Transverse colon (tissue), 4 donors: ENCODE measurements around the gene KRT26. TPM values are rescaled to one million over a fixed set of nuclear protein-coding genes. Genes with fewer than 3 reads are reported as not detected.

Source experiments
- DNase-seq: peaks from one replicate; pipeline ENCODE4 v3.0.0-alpha.2; 2019
- H3K27ac ChIP-seq, 4 donors: fragments of 200-600 bp; sonication (generic); 2 replicates each; pipeline ENCODE4 v1.5.1; 2016 to 2018; ENCODE audit warnings: inconsistent platforms in 4 of 4
- H3K27me3 ChIP-seq: fragments of 200-600 bp; sonication (generic); 2 replicates; pipeline ENCODE4 v1.5.1; 2017; ENCODE audit warnings: inconsistent platforms
- H3K36me3 ChIP-seq, 4 donors: fragments of 200-600 bp; sonication (generic); 2 replicates each; pipeline ENCODE4 v1.5.1; 2017 to 2019; ENCODE audit warnings: inconsistent platforms in 4 of 4
- H3K4me1 ChIP-seq, 4 donors: fragments of 200-600 bp; sonication (generic); 2 replicates each; pipeline ENCODE4 v1.5.1; 2017 to 2020; ENCODE audit warnings: inconsistent platforms in 4 of 4
- H3K4me3 ChIP-seq, 4 donors: fragments of 200-600 bp; sonication (generic); 1 replicate in 1 of 4; 2 replicates in 3 of 4; pipeline versions ENCODE4 v1.5.1 to v1.6.1; 2017 to 2019; ENCODE audit warnings: inconsistent platforms in 4 of 4
- H3K9me3 ChIP-seq, 2 donors: fragments of 200-600 bp; sonication (generic); 2 replicates each; pipeline ENCODE4 v1.5.1; 2017 to 2019; ENCODE audit warnings: inconsistent platforms in 2 of 2
- EP300 ChIP-seq: sonication (generic); formaldehyde crosslinking; IDR thresholded peaks from one replicate; pipeline ENCODE4 v1.6.1; 2017; ENCODE audit warnings: antibody characterized with exemption, low read depth
- POLR2A ChIP-seq: fragments of 450-650 bp; IDR thresholded peaks from one replicate; pipeline ENCODE4 v1.6.1; 2016; ENCODE audit warnings: antibody characterized with exemption, mild to moderate bottlenecking, moderate library complexity
- POLR2AphosphoS5 ChIP-seq, 3 donors: sonication (generic); formaldehyde crosslinking; IDR thresholded peaks; one replicate each; pipeline ENCODE4 v1.6.1; 2016; ENCODE audit warnings: antibody characterized with exemption in 3 of 3
- WGBS, 2 donors: methylation state at CpG; one replicate each; pipeline ENCODE4 v1.1.5; 2018; ENCODE audit warnings: low coverage in 1 of 2; 5-methylcytosine and 5-hydroxymethylcytosine counted together
- in situ Hi-C, 4 donors: fragments of 200-750 bp; cut with MboI; loops; one replicate each; pipeline versions ENCODE4 v1.15.0 to v1.15.1; 2017; ENCODE audit warnings: low sequenced_read_pairs in 3 of 4, low pct_ligation_motif_present in 1 of 4, low pct_unique_long_range_greater_than_20kb in 1 of 4
- intact Hi-C: fragments of 100-400 bp; cut with DNase I; formaldehyde crosslinking; loops from one replicate; pipeline ENCODE4 v1.15.1; 2023; ENCODE audit warnings: low total_unique reads
- total RNA-seq, 4 donors: library from RNA; depleted of rRNA; stranded (reverse); fragments of >200 nt; gene quantifications; one replicate each; pipeline ENCODE4 v1.1.0, GENCODE V29; 2016
- TF ChIP-seq, protein P1 (sequence below), 5 experiments: fragments of 200-600 bp in 3 of 5; fragments of 450-650 bp in 2 of 5; sonication (generic) in 3 of 5; IDR thresholded peaks; 1 replicate in 2 of 5; 2 replicates in 3 of 5; pipeline ENCODE4 v1.5.1; 2016 to 2017; ENCODE audit warnings: antibody characterized with exemption in 5 of 5, inconsistent platforms in 3 of 5, mild to moderate bottlenecking in 2 of 5, moderate library complexity in 1 of 5

Gene KRT26
- total RNA-seq, 4 donors from 2014 or later: not detected

DNA sequence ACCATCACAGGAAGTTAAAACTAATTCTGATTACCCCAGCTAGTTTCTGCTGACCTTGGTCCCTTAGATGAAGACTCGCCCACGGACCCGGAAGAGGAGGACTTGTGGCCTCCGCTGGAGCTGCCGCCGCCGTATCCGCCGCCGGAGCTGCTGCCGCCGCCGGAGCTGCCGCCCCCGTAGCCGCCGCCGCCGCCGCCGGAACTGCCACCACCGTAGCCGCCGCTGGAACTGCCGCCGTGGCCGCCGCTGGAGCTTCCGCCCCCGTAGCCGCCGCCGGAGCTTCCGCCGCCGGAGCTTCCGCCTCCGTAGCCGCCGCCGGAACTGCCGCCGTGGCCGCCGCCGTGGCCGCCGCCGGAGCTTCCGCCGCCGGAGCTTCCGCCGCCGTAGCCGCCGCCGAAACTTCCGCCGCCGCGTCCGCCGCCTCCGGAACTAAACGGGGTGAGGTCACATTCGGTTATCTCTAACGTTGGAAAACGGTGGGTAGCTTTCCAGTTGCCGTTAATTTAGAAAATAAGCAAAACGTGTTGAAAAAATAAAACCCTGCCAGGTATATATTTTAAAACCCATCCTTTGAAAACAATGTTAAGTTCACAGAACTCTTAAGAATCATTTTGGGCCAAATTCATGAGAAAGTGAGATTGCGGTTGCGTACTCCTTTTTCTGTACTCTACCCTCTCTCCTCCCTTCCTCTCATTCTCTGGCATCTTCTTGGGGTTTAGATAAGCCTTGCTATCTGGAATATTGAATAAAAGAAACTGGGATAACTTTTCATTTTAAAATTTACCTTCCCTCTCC is 46.9 kb upstream of the KRT26 start:
- in situ Hi-C loops (loop anchor here in 3 of 4 donors (25.0 kb wide), 2 partner anchors 518 to 843 kb away; no protein-coding TSS in a partner anchor), intact Hi-C loops (no loop called here)
- Histone ChIP-seq H3K4me3 (peak overlapping the region; percentile 60 to 79 (median 76)), H3K36me3 (peaks cover 0 to 10% (median 0%) of the 10 kb centered on the region in 4 donors), H3K27ac (peak overlapping the region; percentile 84 to 92 (median 88)), H3K27me3 (peaks cover 10% of the 10 kb centered on the region), H3K9me3 (no peaks in the 10 kb centered on the region), H3K4me1 (peaks cover 0 to 18% (median 5%) of the 10 kb centered on the region in 4 donors)
- TF ChIP-seq POLR2A (no peak), EP300 (no peak), POLR2AphosphoS5 (IDR thresholded peaks at IDR 0.05) (peak in 2 of 3 donors; percentile 37 to 43)
- TF ChIP-seq, protein P1, sequence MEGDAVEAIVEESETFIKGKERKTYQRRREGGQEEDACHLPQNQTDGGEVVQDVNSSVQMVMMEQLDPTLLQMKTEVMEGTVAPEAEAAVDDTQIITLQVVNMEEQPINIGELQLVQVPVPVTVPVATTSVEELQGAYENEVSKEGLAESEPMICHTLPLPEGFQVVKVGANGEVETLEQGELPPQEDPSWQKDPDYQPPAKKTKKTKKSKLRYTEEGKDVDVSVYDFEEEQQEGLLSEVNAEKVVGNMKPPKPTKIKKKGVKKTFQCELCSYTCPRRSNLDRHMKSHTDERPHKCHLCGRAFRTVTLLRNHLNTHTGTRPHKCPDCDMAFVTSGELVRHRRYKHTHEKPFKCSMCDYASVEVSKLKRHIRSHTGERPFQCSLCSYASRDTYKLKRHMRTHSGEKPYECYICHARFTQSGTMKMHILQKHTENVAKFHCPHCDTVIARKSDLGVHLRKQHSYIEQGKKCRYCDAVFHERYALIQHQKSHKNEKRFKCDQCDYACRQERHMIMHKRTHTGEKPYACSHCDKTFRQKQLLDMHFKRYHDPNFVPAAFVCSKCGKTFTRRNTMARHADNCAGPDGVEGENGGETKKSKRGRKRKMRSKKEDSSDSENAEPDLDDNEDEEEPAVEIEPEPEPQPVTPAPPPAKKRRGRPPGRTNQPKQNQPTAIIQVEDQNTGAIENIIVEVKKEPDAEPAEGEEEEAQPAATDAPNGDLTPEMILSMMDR (IDR thresholded peaks at IDR 0.05): no peak
- WGBS, 2 donors: 2 to 17% methylated on average over 3 to 69 of the region's 73 CpGs
- peak; percentile 84 for DNase-seq

- 21 to 27% methylated on average over 7 of the region's 7 CpGs for WGBS, 2 donors
- Histone ChIP-seq H3K9me3 (no peaks in the 10 kb centered on the region), H3K4me1 (peaks cover 0 to 18% (median 5%) of the 10 kb centered on the region in 4 donors), H3K27me3 (peaks cover 16% of the 10 kb centered on the region), H3K27ac (peak overlapping the region; percentile 84 to 92 (median 88)), H3K4me3 (peak overlapping the region; percentile 60 to 79 (median 76)), H3K36me3 (peaks cover 0 to 10% (median 0%) of the 10 kb centered on the region in 4 donors)
- DNase-seq: no peak
- TF ChIP-seq POLR2AphosphoS5 (IDR thresholded peaks at IDR 0.05) (no peak), POLR2A (no peak), EP300 (no peak)
- TF ChIP-seq, protein P1 (IDR thresholded peaks at IDR 0.05): no peak
- in situ Hi-C loops: loop anchor here in 3 of 4 donors (25.0 kb wide), 2 partner anchors 519 to 844 kb away; no protein-coding TSS in a partner anchor
- intact Hi-C loops: no loop called here
Measured at GRCh38 chr17:40818343-40818732, 46.3 kb upstream of the KRT26 start.

GRCh38 chr17:40817103-40817682 is 45.2 kb upstream of the KRT26 start:
- Histone ChIP-seq H3K27ac (no peak overlapping the region), H3K36me3 (peaks cover 0 to 10% (median 0%) of the 10 kb centered on the region in 4 donors), H3K4me1 (peaks cover 0 to 18% (median 5%) of the 10 kb centered on the region in 4 donors), H3K9me3 (no peaks in the 10 kb centered on the region), H3K27me3 (peaks cover 27% of the 10 kb centered on the region), H3K4me3 (no peak overlapping the region)
- TF ChIP-seq POLR2A (no peak), POLR2AphosphoS5 (IDR thresholded peaks at IDR 0.05) (no peak), EP300 (no peak)
- TF ChIP-seq, protein P1 (IDR thresholded peaks at IDR 0.05): no peak
- intact Hi-C loops: no loop called here
- in situ Hi-C loops: loop anchor here in 3 of 4 donors (25.0 kb wide), 2 partner anchors 520 to 845 kb away; no protein-coding TSS in a partner anchor
- 94 to 100% methylated on average over 2 to 4 of the region's 4 CpGs for WGBS, 2 donors
- DNase-seq: no peak

- WGBS, 2 donors: 95 to 100% methylated on average over 2 to 3 of the region's 3 CpGs
- H3K9me3 ChIP-seq: no peaks in the 10 kb centered on the region
- no peak overlapping the region for H3K27ac ChIP-seq
- H3K27me3 ChIP-seq: peaks cover 34% of the 10 kb centered on the region
- peaks cover 0 to 18% (median 5%) of the 10 kb centered on the region in 4 donors for H3K4me1 ChIP-seq
- in situ Hi-C loops: loop anchor here in 3 of 4 donors (25.0 kb wide), 2 partner anchors 521 to 846 kb away; no protein-coding TSS in a partner anchor
- DNase-seq: no peak
- no peak overlapping the region for H3K4me3 ChIP-seq
- no peak for TF ChIP-seq POLR2A
- TF ChIP-seq POLR2AphosphoS5 (IDR thresholded peaks at IDR 0.05): no peak
- TF ChIP-seq, protein P1 (IDR thresholded peaks at IDR 0.05): no peak
- TF ChIP-seq EP300: no peak
- intact Hi-C loops: no loop called here
- peaks cover 0 to 10% (median 0%) of the 10 kb centered on the region in 4 donors for H3K36me3 ChIP-seq
Measured at GRCh38 chr17:40816569-40816968, 44.6 kb upstream of the KRT26 start.
